ENCODE measurements around the gene TUBGCP2. TPM values are rescaled to one million over a fixed set of nuclear protein-coding genes. Genes with fewer than 3 reads are reported as not detected.

The TUBGCP2 gene
- total and polyA plus RNA-seq, 4 donors, result 35.0 to 81.4 (median 58.1) TPM

GRCh38 chr10:133262696-133263095 is 46.0 kb downstream of the TUBGCP2 start:
- Histone ChIP-seq H3K27ac (ENCODE audit: low read depth, low read length) (no peak overlapping the region), H3K27me3 (ENCODE audit: control insufficient read depth, insufficient read depth, low read length) (peaks cover 5% of the 10 kb centered on the region), H3K36me3 (ENCODE audit: control insufficient read depth, insufficient read depth, low read length) (peaks cover 22% of the 10 kb centered on the region), H3K4me1 (ENCODE audit: control insufficient read depth, insufficient read depth, low read length) (peaks cover 50% of the 10 kb centered on the region), H3K9me3 (ENCODE audit: control insufficient read depth, insufficient read depth, low read length) (no peaks in the 10 kb centered on the region), H3K4me3 (ENCODE audit: low read depth, low read length) (peak overlapping the region; percentile 36)
- WGBS (ENCODE audit: insufficient coverage), result 75% methylated on average over 14 of the region's 14 CpGs
- DNase-seq (ENCODE audit: low read depth in 4 of 6, low spot score in 6 of 6), result peak in 1 of 6 donors; percentile 42

GRCh38 chr10:133261726-133262325 is 46.8 kb downstream of the TUBGCP2 start:
- Histone ChIP-seq H3K4me1 (ENCODE audit: control insufficient read depth, insufficient read depth, low read length) (peaks cover 55% of the 10 kb centered on the region), H3K27ac (ENCODE audit: low read depth, low read length) (no peak overlapping the region)
- under 1% methylated on average over 58 of the region's 79 CpGs for WGBS (ENCODE audit: insufficient coverage)

GRCh38 chr10:133260895-133261725 is 47.6 kb downstream of the TUBGCP2 start:
- no peaks in the 10 kb centered on the region for H3K9me3 ChIP-seq (ENCODE audit: control insufficient read depth, insufficient read depth, low read length)
- 26% methylated on average over 45 of the region's 50 CpGs for WGBS (ENCODE audit: insufficient coverage)
- peaks cover 12% of the 10 kb centered on the region for H3K27me3 ChIP-seq (ENCODE audit: control insufficient read depth, insufficient read depth, low read length)
- no peak overlapping the region for H3K27ac ChIP-seq (ENCODE audit: low read depth, low read length)
- peaks cover 55% of the 10 kb centered on the region for H3K4me1 ChIP-seq (ENCODE audit: control insufficient read depth, insufficient read depth, low read length)
- H3K4me3 ChIP-seq (ENCODE audit: low read depth, low read length), result peak overlapping the region; percentile 20
- peaks cover 6% of the 10 kb centered on the region for H3K36me3 ChIP-seq (ENCODE audit: control insufficient read depth, insufficient read depth, low read length)
- DNase-seq (ENCODE audit: low read depth in 4 of 6, low spot score in 6 of 6), result peak in 2 of 6 donors; percentile 49 to 63

More at GRCh38 chr10:133261726-133262325, 46.8 kb downstream of the TUBGCP2 start:
- Histone ChIP-seq H3K36me3 (ENCODE audit: control insufficient read depth, insufficient read depth, low read length) (peaks cover 13% of the 10 kb centered on the region), H3K9me3 (ENCODE audit: control insufficient read depth, insufficient read depth, low read length) (no peaks in the 10 kb centered on the region), H3K27me3 (ENCODE audit: control insufficient read depth, insufficient read depth, low read length) (peaks cover 12% of the 10 kb centered on the region), H3K4me3 (ENCODE audit: low read depth, low read length) (peak overlapping the region; percentile 36)
- DNase-seq (ENCODE audit: low read depth in 4 of 6, low spot score in 6 of 6), result peak in 4 of 6 donors; percentile 38 to 85 (median 64)

- WGBS (ENCODE audit: insufficient coverage), result 42% methylated on average over 12 of the region's 12 CpGs
- no peak overlapping the region for H3K4me3 ChIP-seq (ENCODE audit: low read depth, low read length)
- H3K9me3 ChIP-seq (ENCODE audit: control insufficient read depth, insufficient read depth, low read length), result no peaks in the 10 kb centered on the region
- no peak for DNase-seq (ENCODE audit: low read depth in 4 of 6, low spot score in 6 of 6)
- peaks cover 4% of the 10 kb centered on the region for H3K36me3 ChIP-seq (ENCODE audit: control insufficient read depth, insufficient read depth, low read length)
- peaks cover 12% of the 10 kb centered on the region for H3K27me3 ChIP-seq (ENCODE audit: control insufficient read depth, insufficient read depth, low read length)
- H3K4me1 ChIP-seq (ENCODE audit: control insufficient read depth, insufficient read depth, low read length), result peaks cover 55% of the 10 kb centered on the region
- H3K27ac ChIP-seq (ENCODE audit: low read depth, low read length), result no peak overlapping the region
These were observed 49.1 kb downstream of the TUBGCP2 start for GRCh38 chr10:133259602-133259989.

- H3K27ac ChIP-seq (ENCODE audit: low read depth, low read length), result no peak overlapping the region
- 56% methylated on average over 24 of the region's 24 CpGs for WGBS (ENCODE audit: insufficient coverage)
- DNase-seq (ENCODE audit: low read depth in 4 of 6, low spot score in 6 of 6), result peak in 2 of 6 donors; percentile 21 to 39
- peaks cover 12% of the 10 kb centered on the region for H3K27me3 ChIP-seq (ENCODE audit: control insufficient read depth, insufficient read depth, low read length)
- H3K4me3 ChIP-seq (ENCODE audit: low read depth, low read length), result no peak overlapping the region
- H3K36me3 ChIP-seq (ENCODE audit: control insufficient read depth, insufficient read depth, low read length), result peaks cover 4% of the 10 kb centered on the region
- no peaks in the 10 kb centered on the region for H3K9me3 ChIP-seq (ENCODE audit: control insufficient read depth, insufficient read depth, low read length)
- peaks cover 55% of the 10 kb centered on the region for H3K4me1 ChIP-seq (ENCODE audit: control insufficient read depth, insufficient read depth, low read length)
These were observed 49.7 kb downstream of the TUBGCP2 start for GRCh38 chr10:133258818-133259601.

GRCh38 chr10:133258066-133258817 is 50.4 kb downstream of the TUBGCP2 start:
- peaks cover 55% of the 10 kb centered on the region for H3K4me1 ChIP-seq (ENCODE audit: control insufficient read depth, insufficient read depth, low read length)
- H3K27ac ChIP-seq (ENCODE audit: low read depth, low read length), result no peak overlapping the region
- 75% methylated on average over 21 of the region's 21 CpGs for WGBS (ENCODE audit: insufficient coverage)

GRCh38 chr10:133257489-133258065 is 51.1 kb downstream of the TUBGCP2 start:
- no peaks in the 10 kb centered on the region for H3K9me3 ChIP-seq (ENCODE audit: control insufficient read depth, insufficient read depth, low read length)
- no peak overlapping the region for H3K4me3 ChIP-seq (ENCODE audit: low read depth, low read length)
- H3K36me3 ChIP-seq (ENCODE audit: control insufficient read depth, insufficient read depth, low read length), result peaks cover under 1% of the 10 kb centered on the region
- DNase-seq (ENCODE audit: low read depth in 4 of 6, low spot score in 6 of 6), result no peak
- H3K4me1 ChIP-seq (ENCODE audit: control insufficient read depth, insufficient read depth, low read length), result peaks cover 50% of the 10 kb centered on the region
- H3K27me3 ChIP-seq (ENCODE audit: control insufficient read depth, insufficient read depth, low read length), result peaks cover 12% of the 10 kb centered on the region
- H3K27ac ChIP-seq (ENCODE audit: low read depth, low read length), result no peak overlapping the region
- WGBS (ENCODE audit: insufficient coverage), result 7% methylated on average over 27 of the region's 27 CpGs

More at GRCh38 chr10:133258066-133258817, 50.4 kb downstream of the TUBGCP2 start:
- Histone ChIP-seq H3K36me3 (ENCODE audit: control insufficient read depth, insufficient read depth, low read length) (peaks cover 4% of the 10 kb centered on the region), H3K27me3 (ENCODE audit: control insufficient read depth, insufficient read depth, low read length) (peaks cover 12% of the 10 kb centered on the region), H3K9me3 (ENCODE audit: control insufficient read depth, insufficient read depth, low read length) (no peaks in the 10 kb centered on the region), H3K4me3 (ENCODE audit: low read depth, low read length) (no peak overlapping the region)
- DNase-seq (ENCODE audit: low read depth in 4 of 6, low spot score in 6 of 6), result no peak

GRCh38 chr10:133255323-133255722 is 53.3 kb downstream of the TUBGCP2 start:
- WGBS (ENCODE audit: insufficient coverage), result 91% methylated on average over 13 of the region's 15 CpGs
- Histone ChIP-seq H3K4me1 (ENCODE audit: control insufficient read depth, insufficient read depth, low read length) (peaks cover 31% of the 10 kb centered on the region), H3K27me3 (ENCODE audit: control insufficient read depth, insufficient read depth, low read length) (peaks cover 12% of the 10 kb centered on the region), H3K4me3 (ENCODE audit: low read depth, low read length) (no peak overlapping the region), H3K27ac (ENCODE audit: low read depth, low read length) (no peak overlapping the region), H3K9me3 (ENCODE audit: control insufficient read depth, insufficient read depth, low read length) (no peaks in the 10 kb centered on the region), H3K36me3 (ENCODE audit: control insufficient read depth, insufficient read depth, low read length) (no peaks in the 10 kb centered on the region)
- no peak for DNase-seq (ENCODE audit: low read depth in 4 of 6, low spot score in 6 of 6)
